Choroid plexus epithelial cell (primary cell): Measurements from ENCODE around the gene SLC49A4.

Experiments
- DNase-seq: peaks from one replicate; pipeline ENCODE4 v3.0.0-alpha.2; 2010; ENCODE audit warnings: low read depth
- H3K4me3 ChIP-seq: 2 replicates; pipeline ENCODE4 v1.5.1; 2011; ENCODE audit warnings: low read depth, mild to moderate bottlenecking, control low read depth, low read length, moderate library complexity
- CTCF ChIP-seq: conservative IDR thresholded peaks from 2 replicates; pipeline ENCODE4 v1.5.1; 2011; ENCODE audit warnings: low read depth, mild to moderate bottlenecking, control low read depth, inconsistent platforms, low read length, moderate library complexity

SLC49A4 gene

GRCh38 chr3:122799322-122799721 is 4.5 kb downstream of the SLC49A4 start:
- DNase-seq: no peak
- H3K4me3 ChIP-seq: no peak overlapping the region
- no peak for TF ChIP-seq CTCF

- no peak overlapping the region for H3K4me3 ChIP-seq
- DNase-seq: no peak
These were observed 5.2 kb downstream of the SLC49A4 start for GRCh38 chr3:122800031-122800430.

GRCh38 chr3:122800706-122801237 is 5.9 kb downstream of the SLC49A4 start:
- H3K4me3 ChIP-seq: no peak overlapping the region
- TF ChIP-seq CTCF: no peak
- no peak for DNase-seq

More at GRCh38 chr3:122800031-122800430, 5.2 kb downstream of the SLC49A4 start:
- TF ChIP-seq CTCF: no peak

- DNase-seq: no peak
- H3K4me3 ChIP-seq: no peak overlapping the region
- no peak for TF ChIP-seq CTCF
These were observed 7.5 kb downstream of the SLC49A4 start for GRCh38 chr3:122802323-122802722.

- no peak for DNase-seq
- no peak overlapping the region for H3K4me3 ChIP-seq
- TF ChIP-seq CTCF: no peak
These were observed 9.1 kb downstream of the SLC49A4 start for GRCh38 chr3:122803977-122804376.

- no peak for DNase-seq
- no peak overlapping the region for H3K4me3 ChIP-seq
- no peak for TF ChIP-seq CTCF
These were observed 15.9 kb downstream of the SLC49A4 start for GRCh38 chr3:122810734-122811133.

- no peak for TF ChIP-seq CTCF
- no peak for DNase-seq
- no peak overlapping the region for H3K4me3 ChIP-seq
These were observed 21.7 kb downstream of the SLC49A4 start for GRCh38 chr3:122816587-122816986.
